ENCODE data around the gene PLXNA2.

GRCh38 chr1:208234721-208235120 is 9.5 kb downstream of the PLXNA2 start:
- TF ChIP-seq, protein P1, sequence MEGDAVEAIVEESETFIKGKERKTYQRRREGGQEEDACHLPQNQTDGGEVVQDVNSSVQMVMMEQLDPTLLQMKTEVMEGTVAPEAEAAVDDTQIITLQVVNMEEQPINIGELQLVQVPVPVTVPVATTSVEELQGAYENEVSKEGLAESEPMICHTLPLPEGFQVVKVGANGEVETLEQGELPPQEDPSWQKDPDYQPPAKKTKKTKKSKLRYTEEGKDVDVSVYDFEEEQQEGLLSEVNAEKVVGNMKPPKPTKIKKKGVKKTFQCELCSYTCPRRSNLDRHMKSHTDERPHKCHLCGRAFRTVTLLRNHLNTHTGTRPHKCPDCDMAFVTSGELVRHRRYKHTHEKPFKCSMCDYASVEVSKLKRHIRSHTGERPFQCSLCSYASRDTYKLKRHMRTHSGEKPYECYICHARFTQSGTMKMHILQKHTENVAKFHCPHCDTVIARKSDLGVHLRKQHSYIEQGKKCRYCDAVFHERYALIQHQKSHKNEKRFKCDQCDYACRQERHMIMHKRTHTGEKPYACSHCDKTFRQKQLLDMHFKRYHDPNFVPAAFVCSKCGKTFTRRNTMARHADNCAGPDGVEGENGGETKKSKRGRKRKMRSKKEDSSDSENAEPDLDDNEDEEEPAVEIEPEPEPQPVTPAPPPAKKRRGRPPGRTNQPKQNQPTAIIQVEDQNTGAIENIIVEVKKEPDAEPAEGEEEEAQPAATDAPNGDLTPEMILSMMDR (IDR thresholded peaks at IDR 0.05) = no peak
- TF ChIP-seq POLR2A (IDR thresholded peaks at IDR 0.05) = no peak
